Smooth muscle cell of the umbilical artery (primary cell): ENCODE data around the gene CHD5. TPM values are rescaled to one million over a fixed set of nuclear protein-coding genes. Genes with fewer than 3 reads are reported as not detected.

Source experiments
- total RNA-seq: library from RNA; depleted of rRNA; stranded (reverse); fragments of >200 nt; gene quantifications from 2 replicates; pipeline ENCODE4 v1.2.3, GENCODE V29; 2014

Gene CHD5
- under 0.01 and 0.18 TPM in 2 replicates for total RNA-seq

DNA sequence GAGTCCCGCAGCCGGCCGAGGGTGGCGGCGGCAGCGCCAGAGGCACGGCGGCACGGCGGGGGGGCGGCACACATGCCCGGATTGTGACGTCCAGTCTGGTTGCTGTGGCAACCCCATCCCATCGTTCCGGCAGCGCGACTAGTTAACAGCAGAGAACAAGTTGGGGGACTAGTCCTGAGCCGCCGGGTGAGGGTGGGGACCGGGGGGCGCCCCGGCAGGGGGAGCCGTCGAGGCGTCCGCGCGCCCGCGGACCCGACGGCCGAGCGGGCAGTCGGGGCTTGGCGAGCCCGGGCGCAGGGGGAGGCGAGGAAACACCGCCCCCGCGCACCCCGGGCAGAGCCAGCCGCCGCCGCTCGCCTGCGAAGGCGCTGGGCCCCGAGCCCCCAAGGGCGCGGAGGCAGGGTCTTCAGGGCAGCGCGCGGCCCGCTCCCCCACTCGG lies at the start of gene CHD5:
Gene CHD5 (minus strand): TSS at position 54 of the 439 bp plus-strand sequence. CDS start 298 bp downstream, outside the sequence.

DNA sequence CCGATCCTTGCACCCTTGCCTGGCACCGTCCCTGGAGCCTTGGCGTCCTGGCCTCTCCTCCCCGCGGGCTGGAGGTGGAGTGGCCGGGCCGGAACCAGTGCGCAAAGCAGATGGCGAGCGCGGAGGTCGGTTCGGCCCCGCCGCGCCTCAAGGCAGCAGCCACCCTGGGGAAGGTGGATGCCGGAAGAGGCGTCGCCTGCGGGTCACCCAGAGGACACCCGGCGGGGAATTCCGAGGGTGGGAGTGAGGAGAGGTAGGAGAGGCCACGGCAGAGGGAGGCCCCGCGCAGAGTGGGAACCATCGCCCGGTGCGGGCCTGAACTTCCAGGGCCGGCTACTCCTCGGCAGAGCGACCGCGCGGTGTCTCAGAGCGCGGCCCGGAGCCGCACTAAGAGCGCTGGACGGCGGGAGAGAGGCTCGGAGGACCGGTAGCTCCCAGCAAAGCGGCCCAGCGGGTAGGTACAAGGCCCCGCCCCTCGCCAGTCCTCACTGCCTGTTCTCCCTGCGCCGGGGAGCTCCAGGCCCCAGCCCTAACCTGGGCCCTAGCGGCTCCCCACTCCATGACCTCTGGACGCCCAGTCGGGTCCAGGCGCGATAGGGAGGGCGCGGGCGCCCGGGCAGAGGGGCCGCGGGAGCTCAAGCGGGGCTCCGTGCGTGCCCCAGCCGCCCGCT lies 25.9 kb upstream of the CHD5 start, which contains the start of gene RNF207:
Gene RNF207 (plus strand): TSS at position 271 of the 671 bp plus-strand sequence. CDS start 417 bp downstream, outside the sequence.

DNA sequence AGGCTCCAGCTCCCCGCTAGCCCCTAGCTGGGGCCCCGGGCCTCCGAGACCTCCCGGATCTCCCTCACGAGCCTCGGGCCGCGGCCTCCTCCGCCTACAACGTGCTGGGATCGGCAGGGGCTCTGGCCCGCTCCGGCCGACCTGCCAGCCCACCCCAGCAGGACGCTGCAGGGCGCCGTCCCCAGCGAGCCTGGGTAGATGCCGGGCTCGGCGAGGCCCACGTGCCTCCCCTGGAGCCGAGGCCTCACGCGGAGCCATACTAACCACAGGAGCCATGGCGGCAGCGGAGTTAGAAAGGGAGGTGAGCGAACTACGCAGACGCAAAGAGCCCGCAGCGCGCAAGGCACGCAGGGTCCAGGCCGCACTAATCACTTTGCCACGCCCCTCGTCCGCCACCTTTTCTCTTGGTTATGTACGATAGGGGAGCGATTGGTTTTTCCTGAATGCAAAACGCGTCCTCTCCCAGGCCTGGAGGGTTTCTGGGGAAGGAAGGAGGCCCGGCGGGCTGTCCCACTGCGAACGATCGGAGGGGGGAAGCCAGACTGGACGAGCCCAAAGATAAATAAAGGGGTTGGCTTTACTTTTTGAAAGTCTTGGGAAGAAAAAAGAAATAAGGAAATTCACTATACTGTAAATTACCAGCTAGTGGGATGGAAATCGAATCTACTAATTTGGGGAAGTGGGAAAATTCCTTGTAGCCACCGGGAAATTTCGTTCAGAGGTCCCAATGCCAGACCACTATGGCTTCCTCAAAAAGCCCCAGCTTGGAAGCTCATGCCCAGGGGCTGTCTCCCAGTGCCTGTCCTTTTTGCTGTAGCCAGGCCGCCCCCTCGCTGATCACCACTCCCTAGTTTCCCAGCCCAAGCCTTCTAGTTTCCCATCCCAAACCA lies 19.4 kb upstream of the CHD5 start, which contains the start of gene RPL22:
Gene RPL22 (minus strand): TSS at position 298 of the 890 bp plus-strand sequence. CDS start 22 bp downstream, at position 276.

Other genes with a start within 250 kb of the CHD5 start
- gene NPHP4, start 187.9 kb downstream of the CHD5 start, total RNA-seq: 6.2 and 9.7 TPM in 2 replicates
- gene KCNAB2, start 134.4 kb downstream of the CHD5 start, total RNA-seq: 3.9 and 7.2 TPM in 2 replicates
- 111 and 124 TPM in 2 replicates for gene RPL22, start 19.3 kb upstream of the CHD5 start, total RNA-seq
- gene RNF207, start 25.8 kb upstream of the CHD5 start, total RNA-seq: 56.1 and 57.0 TPM in 2 replicates
- gene ICMT, start 55.6 kb upstream of the CHD5 start, total RNA-seq: 87.3 and 95.2 TPM in 2 replicates
- not detected in 2 replicates for gene HES3, start 63.9 kb upstream of the CHD5 start, total RNA-seq
- 7.1 and 7.5 TPM in 2 replicates for gene GPR153, start 80.8 kb upstream of the CHD5 start, total RNA-seq
- 26.1 and 50.6 TPM in 2 replicates for gene ACOT7, start 213.4 kb upstream of the CHD5 start, total RNA-seq
- 0.37 TPM in 1 of 2 replicates, not detected in the other for gene HES2, start 239.6 kb upstream of the CHD5 start, total RNA-seq
- gene ESPN, start 244.5 kb upstream of the CHD5 start, total RNA-seq: 0.05 TPM in 1 of 2 replicates, not detected in the other